Measurements from ENCODE around the gene ACE2.

ACE2 gene

GRCh38 chrX:15570145-15570544, 30.6 kb downstream of the ACE2 start:
- FAIRE-seq: no peak

DNA sequence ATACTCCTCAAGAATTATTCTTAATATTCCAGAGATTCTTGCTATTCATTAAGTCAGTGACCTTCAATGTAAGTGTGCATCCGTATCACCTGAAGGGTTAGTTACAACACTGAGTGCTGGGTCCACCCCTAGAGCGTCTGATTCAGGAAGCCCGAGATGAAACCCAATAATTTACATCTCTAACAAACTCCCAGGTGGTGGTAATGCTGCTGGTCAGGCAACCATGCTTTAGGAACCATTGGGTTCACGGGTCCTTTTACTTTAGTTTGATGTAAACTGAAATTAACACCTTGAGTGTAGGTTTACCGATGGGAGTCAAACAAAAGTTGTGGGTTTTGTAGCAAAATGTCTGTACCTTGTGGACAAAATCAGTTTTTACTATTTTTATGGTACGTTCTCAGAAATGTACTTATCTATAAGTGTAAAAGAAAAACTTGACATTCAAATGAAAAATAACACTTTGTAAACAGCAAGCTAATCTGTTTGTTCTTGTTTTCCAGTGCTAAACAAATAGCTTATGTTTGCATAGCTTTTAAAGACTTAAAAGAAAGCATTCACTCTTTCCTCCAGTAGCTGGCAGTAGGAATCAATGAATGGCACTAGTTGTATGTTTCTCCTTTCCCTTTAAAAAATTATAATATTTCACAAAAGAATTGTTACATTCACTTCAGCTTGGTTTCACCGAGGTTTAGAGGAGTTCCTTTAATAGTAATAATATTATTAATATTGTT, 32.7 kb downstream of the ACE2 start:
- FAIRE-seq: no peak

DNA sequence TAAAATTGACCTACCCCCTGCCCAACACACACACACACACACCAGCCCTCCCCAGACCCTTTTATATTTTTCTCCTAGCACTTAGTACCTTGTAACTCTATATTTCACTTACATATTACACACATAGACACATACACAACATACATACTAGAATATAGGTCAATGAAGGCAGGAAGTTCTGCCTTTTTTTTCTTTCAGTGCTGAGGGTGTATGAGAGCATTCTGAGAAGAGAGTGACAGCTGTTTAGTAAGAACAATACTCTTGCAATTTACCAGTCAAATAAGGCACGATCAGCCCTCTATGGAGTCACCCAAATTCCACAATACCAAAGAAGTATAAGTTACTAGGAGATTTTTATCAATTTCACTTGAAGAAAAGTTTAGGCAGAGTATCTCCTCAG, 33.5 kb downstream of the ACE2 start:
- no peak for FAIRE-seq

DNA sequence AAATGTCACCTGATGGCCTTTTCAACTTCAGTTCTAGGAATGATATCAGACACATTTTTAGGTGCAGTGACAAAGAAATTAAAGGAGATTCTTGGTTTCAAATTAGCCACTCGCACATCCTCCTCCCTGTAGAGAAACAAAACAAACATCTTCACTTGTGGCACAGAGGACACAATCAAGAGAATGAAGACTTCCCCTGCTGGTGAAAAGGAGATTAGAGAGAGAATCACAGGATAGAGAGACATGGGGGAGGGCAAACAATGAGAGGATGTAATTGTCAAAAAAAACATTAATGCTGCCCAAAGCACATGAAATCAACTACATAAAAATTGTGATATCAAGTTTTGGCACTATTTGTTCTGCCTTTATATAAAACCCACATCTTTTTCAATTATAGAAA, 34.5 kb downstream of the ACE2 start:
- FAIRE-seq: no peak

DNA sequence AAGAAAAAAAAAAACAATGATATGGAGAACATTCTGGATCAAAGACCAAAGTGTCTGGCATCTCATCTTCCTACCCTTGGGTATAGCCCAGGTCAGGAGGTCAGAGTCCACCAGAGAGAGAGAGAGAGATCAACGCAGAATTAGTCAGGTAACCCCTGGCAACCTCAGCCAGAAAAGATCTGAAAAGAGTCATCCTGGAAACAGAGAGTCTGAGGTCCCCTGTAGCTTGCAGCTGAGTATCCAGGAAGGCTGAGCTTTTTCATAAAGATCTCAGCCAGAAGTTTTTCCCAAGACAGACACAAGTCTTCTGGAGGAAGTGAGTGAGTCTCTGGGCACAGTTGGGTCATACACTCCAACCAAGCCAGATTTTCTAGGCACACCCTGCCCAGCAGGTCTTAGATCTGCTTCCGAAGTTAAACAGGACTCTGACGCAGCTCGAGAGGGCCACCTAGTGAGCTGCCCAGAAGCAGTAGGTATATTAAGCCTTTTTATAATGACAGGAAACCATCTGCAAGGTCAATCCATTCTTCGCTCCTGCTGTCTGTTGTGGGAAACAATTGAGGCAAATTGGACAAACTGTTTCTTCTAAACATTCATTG, 35.7 kb downstream of the ACE2 start:
- FAIRE-seq: no peak

DNA sequence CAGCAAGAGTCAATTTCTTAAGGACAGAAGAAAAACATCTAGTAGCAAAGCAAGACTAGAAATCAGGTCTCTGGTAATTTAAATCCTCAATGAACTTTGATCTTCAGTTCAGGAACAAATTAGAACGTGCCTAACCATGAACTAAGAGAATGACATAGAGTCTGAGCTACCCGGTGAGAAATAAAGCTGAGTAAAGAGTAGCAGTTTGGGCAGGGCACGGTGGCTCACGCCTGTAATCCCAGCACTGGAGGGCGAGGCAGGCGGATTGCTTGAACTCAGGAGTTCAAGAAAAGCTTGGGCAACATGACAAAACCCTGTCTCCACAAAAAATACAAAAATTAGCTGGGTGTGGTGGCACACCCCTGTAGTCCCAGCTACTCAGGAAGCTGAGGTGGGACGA, 37.7 kb downstream of the ACE2 start:
- FAIRE-seq: no peak

- no peak for FAIRE-seq
Observed at GRCh38 chrX:15560924-15561323, 39.8 kb downstream of the ACE2 start.

- FAIRE-seq: no peak
Observed at GRCh38 chrX:15559227-15559626, 41.5 kb downstream of the ACE2 start.

- FAIRE-seq: no peak
Observed at GRCh38 chrX:15549189-15550012, 51.4 kb downstream of the ACE2 start.

DNA sequence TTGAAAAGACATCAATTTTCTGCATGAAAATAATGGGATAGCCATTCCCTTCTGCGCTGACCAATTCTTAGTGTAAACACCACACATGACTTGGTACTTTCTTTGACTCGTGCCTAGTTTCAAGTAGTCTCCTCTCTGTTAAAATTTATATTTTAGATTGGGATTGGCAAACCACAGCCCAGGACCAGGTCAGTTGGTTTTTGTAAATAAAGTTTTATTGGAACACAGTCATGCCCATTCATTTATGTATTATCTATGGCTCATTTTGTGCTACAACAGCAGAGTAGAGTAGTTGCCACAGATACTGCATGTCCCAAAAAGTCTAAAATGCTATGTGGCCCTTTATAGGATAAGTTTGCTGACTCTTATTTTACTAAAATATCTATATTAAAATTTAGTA, 53.4 kb downstream of the ACE2 start:
- FAIRE-seq: no peak

GRCh38 chrX:15546745-15547144, 54.0 kb downstream of the ACE2 start:
- FAIRE-seq: no peak

GRCh38 chrX:15530318-15530717, 70.4 kb downstream of the ACE2 start:
- no peak for FAIRE-seq

GRCh38 chrX:15529165-15529564, 71.6 kb downstream of the ACE2 start:
- FAIRE-seq: no peak

GRCh38 chrX:15525664-15526416, 74.9 kb downstream of the ACE2 start:
- no peak for FAIRE-seq

DNA sequence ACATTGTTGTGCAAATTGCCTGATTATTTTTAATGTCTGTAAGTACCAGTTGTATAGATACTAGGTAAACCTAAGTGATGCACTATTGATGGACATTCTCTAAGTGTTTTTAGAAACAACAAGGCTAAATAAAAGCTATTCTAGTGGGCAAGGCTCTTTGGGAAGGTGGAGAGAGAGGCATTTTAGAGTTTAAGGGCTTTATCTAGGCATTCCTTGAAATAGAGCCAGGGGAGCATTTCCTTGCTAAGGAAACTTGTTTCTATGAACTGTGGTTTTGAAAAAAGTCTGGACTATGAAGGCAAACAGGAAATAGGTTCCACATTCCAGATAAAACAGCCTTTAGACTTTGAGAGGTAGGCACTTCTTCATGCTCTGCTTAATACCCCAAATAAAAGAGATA, 76.3 kb downstream of the ACE2 start:
- no peak for FAIRE-seq

GRCh38 chrX:15523088-15523487, 77.7 kb downstream of the ACE2 start:
- no peak for FAIRE-seq

DNA sequence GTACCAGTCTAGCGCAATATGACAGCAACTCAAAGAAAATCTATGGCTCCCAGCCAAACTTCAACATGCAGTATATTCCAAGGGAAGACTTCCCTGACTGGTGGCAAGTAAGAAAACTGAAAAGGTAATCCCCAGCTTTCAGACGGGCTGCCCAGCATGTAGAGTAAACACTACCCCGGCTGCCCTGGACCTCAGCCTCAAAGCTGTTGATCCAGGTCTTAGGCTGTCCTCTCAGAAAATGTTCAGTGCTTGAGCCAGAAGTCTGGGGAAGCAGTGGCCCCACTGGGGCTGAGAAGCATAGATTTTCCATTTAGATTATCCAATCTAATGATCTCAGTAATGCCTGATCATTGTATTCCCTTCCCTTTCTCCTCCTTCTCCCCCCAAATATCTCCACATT, 78.3 kb downstream of the ACE2 start:
- no peak for FAIRE-seq

DNA sequence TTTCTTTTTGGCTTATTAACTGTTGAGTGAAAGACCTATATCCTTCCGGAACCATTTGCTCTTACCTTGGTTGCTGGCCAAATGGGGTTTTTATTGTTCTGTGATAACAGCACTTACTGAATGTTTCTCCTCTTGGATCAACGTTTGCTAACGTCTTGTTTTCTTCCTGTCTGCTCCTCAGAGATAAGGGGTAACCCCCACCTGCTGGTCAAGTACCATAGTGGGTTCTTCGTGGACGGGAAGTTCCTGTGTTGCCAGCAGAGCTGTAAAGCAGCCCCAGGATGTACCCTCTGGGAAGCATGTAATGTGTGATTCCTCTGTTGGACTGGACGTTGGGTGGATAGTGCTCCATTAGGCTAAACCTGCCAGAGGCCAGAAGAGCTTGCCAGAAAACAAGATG, 84.8 kb downstream of the ACE2 start:
- no peak for FAIRE-seq

GRCh38 chrX:15514279-15514678, 86.5 kb downstream of the ACE2 start:
- no peak for FAIRE-seq

DNA sequence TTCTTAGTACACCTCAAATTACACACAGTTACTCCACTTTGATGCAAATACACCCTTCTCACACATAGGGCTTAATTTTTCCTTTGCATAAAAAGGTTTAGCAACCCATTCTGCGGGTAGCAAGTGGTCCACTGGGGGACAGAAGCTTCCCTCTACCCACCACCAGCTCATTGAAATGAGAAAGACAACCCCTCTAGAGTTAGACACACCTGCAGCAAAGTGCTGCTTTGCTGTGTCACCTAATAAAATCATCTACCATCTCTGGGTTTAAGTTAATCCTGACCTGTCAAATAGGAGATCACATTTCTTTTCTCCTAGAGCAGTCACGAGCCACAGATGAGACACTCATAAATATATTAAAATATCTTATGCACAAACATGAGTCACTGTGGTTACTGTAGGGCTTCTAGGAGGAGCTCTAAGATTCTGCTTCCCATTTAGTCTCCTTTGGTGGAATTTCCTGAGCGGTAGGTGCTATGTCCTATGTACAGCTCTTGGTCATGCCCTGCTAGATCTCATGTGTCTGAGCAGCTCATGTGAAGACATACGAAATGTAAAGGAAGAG, 88.3 kb downstream of the ACE2 start:
- no peak for FAIRE-seq

GRCh38 chrX:15511563-15511962, 89.2 kb downstream of the ACE2 start:
- no peak for FAIRE-seq
